HG02981 (cell line): ENCODE data around the gene PLAAT5.
"Not testable (repeated sequence)": the region's sequence is repeated elsewhere in the genome, so short reads cannot be mapped to it uniquely, and the experiment has no call there.

Source experiments
- ATAC-seq: cut with Tn5 transposase; IDR thresholded peaks from one replicate; pipeline ENCODE4 v1.9.1; 2021; ENCODE audit warnings: mild to moderate bottlenecking, moderate library complexity; ENCODE audit not compliant: unreplicated experiment

PLAAT5 gene

DNA sequence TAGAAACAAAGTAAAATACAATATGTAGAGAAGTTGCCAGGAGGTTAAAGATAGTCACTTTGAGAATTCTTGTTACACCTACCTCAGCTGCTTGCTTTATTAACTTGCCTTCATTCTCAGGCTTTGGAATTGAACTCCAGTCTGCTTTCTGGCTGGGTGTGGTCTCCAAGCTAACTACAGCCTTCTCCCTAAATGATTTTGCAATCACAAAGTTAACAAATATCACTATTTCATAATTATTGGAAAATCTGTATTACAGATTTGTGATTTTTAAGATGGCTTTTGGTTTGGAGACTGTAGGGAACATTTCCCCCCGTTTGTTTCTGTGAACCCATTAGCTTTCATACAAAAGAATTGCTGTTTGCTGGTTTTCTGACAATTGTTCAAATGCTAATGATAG is 2.2 kb downstream of the PLAAT5 start:
- ATAC-seq, result no peak

DNA sequence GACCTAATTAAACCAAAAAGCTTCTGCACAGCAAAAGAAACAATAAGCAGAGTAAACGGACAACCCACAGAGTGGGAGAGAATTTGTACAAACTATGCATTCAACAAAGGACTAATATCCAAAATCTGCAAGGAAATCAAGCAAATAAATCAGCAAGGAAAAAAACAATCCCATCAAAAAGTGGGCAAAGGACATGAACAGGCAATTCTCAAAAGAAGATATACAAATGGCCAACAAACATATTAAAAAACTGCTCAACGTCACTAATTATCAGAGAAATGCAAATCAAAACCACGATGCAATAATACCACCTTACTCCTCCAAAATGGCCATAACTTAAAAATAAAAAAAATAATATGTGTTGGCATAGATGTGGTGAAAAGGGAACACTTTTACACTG is 5.2 kb downstream of the PLAAT5 start:
- ATAC-seq, result no peak

DNA sequence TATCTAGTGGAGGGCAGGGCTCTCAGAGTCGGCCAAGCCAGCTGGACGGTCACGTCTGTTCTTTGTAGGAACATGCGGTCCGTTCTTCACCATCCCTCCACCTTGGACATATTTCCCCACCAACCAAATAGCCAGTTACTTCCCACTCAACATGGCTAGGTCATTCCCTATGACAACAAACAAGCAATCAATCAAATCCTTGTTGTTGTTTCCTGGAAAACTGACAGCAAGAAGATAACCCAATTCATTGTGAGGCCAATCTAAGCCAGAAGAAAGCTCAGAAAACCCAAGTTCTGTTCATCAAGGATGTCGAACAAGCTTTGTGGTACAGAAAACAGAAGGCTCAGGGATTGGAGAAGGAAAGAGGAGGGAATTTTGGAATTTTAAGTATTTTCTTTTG is 10.9 kb downstream of the PLAAT5 start:
- ATAC-seq, result no peak

DNA sequence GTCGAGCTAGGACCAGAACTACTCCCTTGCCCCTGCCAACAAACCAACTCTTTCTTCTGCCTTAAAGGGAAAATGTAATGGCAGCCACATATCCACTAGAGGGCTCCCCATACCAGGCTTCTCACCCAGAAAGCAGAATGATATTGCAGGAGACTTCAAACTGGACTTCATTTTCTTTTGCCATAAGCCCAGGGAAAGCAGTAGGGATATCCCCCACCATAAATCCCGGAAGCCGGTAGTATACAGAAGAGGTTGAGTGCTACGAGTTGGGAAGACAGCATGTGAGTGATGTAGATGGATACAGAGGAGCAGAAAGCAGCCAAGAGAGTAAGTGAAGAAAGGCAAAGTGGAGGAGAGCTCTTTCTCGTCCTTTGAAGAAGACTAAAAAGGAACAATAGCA is 12.1 kb downstream of the PLAAT5 start:
- ATAC-seq, result no peak

DNA sequence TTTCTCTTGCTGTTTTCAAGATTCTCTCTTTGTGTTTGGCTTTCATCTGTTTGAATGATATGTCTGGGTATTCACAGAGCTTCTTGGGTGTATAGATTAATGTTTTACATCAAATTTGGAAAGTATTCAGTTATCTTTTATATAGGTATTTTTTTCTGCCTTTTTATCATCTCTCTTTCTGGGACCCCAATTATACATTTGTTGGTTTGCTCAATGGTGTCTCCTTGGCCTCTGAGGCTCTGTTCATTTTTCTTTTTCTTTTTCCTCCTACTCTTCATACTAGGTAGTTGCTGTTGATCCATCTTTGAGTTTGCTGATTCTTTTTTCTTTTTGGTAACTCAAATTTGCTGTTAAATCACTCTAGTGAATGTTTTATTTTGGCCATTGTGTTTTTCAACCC is 14.3 kb downstream of the PLAAT5 start:
- no peak for ATAC-seq

DNA sequence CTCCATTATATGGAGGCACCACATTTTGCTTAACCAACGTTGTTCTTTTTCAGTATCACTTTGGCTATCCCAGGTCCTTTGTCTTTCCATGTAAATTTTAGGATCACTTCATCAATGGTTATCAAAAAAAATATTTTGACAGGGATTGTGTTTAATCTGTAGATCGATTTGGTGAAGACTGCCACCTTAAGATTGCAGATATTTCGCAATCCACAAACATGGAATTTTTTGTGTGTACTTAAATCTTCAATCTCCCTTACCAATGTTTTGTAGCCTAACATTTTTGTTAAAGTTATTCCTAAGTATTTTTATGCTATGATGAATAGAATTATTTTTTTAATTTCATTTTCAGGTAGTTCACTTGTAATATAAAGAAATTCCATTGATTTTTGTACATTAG is 18.6 kb downstream of the PLAAT5 start:
- ATAC-seq, result no peak

DNA sequence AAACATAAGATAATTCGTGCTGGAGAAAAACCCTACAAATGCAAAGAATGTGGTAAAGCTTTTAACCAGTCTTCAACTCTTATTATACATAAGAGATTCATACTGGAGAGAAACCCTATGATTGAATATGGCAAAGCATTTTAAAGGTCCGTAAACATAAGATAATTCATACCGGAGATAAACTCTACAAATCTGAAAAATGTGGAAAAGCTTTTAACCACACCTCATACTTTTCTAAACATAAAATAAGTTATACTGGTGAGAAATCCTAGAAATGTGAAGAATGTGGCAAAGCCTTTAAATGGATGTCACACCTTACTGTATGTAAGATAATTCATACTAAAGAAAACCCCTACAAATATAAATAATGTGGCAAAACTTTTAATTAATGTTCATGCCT is 20.7 kb downstream of the PLAAT5 start:
- ATAC-seq, result no peak

DNA sequence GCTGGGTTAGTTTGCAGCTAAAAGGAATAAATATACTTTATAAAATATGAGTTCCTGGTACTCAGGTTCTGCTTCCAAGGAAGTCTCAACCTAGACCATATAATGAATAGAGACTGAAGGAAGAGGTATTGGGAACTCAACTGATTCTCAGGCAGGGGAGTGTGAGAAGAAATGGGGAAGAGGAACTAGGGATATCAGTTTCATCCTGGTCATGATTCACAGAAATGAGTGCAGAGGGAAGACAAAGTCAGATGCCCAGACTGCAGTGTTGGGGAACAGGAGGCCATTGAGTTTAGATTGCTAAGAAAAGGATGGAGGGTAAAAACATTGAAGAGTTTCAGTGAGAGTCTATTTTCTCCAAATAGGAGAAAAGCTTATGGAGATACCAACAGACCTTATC is 28.8 kb downstream of the PLAAT5 start:
- ATAC-seq, result no peak

DNA sequence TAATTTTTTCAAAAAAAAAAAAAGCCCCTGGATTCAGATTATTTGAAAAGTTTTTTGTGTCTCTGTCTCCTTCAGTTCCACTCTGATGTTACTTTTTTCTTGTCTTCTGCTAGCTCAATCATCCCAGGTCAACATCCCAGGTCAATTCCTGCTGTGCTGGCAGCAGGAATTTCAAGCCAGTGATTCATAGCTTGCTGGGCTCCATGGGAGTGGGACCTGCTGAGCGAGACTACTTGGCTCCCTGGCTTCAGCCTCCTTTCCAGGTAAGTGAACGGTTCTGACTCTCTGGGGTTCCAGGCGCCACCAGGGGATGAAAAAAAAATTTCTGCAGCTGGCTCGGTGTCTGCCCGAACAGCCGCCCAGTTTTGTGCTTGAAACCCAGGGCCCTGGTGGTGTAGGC is 31.4 kb downstream of the PLAAT5 start:
- ATAC-seq, result no peak

DNA sequence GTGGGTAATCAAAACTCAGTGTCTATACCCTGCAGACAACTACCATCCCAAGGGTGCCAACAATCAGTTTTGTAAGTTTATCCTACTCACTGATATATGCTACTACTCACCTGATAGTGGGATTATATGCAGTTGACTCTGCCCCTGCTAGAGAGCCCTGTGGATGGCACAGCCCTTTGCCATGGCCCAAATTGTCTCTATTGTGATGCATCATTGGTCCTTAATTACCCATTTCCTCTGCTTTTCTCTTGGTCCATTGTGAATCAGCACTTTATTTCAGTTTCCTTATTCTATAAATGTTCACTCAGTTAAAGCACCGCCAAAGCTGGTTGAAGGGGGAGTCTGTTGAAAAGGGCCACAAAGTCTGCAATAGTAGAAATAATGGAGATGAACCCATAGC is 42.3 kb downstream of the PLAAT5 start:
- ATAC-seq, result no peak

DNA sequence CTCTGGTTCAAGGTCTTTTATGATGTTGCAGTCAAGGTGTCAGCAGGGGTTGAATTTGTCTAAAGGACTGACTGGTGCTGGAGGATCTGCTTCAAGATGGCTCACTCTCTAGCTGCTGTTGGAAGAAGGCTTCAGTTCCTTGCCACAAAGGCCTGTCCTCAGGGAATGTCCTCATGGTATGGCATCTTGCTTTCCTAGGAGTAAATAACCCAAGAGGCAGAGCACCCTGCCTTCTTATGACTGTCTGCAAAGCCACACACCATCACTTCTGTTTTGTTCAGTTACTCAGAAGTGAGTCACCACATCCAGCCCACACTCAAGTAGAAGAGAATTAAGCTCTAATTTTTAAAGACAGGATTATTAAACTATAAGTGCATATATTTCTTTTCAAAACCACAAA is 45.2 kb downstream of the PLAAT5 start:
- no peak for ATAC-seq

DNA sequence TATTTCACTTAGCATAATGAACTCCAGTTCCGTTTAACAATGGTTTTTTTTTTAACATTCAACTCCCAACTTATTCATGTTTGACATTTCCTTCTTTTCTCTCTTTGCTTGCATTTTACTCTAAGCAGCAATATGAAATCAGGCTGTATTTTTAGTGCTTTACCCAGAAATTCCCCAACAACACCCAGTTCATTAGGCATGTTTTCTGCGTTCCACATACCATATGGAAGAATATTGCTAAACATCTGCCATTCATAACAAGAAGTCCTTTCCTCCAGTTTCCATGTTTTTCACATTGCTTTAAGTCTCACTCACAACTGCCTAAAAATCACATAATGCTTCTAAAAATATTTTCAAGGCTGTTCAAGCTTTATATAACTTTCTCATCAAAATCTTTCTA is 45.8 kb downstream of the PLAAT5 start:
- no peak for ATAC-seq

DNA sequence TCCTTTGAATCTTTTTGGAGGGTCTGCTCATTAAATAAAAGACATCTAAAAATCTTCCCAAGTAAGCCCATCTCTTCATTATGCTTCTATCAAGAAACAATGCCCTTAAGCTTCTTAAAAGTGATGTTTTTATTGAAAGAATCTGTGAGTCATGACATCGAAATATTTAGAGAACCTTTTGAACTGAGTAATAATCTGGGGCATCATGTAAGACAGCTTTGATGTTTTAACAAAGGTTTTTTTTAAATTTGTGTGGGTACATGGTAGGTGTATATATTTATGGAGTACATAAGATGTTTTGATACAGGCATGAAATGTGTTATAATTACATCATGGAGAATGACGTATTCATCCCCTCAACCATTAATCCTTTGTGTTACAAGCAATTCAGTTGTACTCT is 46.8 kb downstream of the PLAAT5 start:
- no peak for ATAC-seq

DNA sequence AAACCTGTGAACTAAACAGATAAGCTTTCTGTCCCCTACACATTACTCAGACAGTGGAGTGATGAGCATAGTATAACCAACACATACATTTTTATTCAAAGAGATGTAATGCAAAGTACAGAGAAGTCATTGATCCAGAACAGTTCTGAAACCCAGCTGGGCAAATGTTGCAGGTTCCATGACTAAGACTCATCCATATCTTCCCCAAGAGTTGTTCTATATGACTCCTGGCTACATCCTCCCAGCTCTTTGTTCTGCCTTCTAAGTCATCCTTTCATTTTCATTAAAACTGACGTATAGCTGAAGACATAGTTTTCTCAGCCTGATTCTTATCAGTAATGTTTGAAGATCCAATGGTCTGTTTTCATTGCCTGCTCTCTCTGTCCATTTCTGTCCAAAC is 47.3 kb downstream of the PLAAT5 start:
- no peak for ATAC-seq

DNA sequence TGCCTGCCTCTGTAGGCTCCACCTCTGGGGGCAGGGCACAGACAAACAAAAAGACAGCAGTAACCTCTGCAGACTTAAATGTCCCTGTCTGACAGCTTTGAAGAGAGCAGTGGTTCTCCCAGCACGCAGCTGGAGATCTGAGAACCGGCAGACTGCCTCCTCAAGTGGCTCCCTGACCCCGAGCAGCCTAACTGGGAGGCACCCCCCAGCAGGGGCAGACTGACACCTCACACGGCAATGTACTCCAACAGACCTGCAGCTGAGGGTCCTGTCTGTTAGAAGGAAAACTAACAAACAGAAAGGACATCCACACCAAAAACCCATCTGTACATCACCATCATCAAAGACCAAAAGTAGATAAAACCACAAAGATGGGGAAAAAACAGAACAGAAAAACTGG is 55.1 kb downstream of the PLAAT5 start:
- not testable (repeated sequence) for ATAC-seq

DNA sequence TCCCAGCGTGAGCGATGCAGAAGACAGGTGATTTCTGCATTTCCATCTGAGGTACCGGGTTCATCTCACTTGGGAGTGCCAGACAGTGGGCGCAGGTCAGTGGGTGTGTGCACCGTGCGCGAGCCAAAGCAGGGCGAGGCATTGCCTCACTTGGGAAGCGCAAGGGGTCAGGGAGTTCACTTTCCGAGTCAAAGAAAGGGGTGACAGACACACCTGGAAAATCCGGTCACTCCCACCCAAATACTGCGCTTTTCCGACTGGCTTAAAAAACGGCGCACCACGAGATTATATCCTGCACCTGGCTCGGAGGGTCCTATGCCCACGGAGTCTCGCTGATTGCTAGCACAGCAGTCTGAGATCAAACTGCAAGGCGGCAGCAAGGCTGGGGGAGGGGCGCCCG is 55.6 kb downstream of the PLAAT5 start:
- not testable (repeated sequence) for ATAC-seq

DNA sequence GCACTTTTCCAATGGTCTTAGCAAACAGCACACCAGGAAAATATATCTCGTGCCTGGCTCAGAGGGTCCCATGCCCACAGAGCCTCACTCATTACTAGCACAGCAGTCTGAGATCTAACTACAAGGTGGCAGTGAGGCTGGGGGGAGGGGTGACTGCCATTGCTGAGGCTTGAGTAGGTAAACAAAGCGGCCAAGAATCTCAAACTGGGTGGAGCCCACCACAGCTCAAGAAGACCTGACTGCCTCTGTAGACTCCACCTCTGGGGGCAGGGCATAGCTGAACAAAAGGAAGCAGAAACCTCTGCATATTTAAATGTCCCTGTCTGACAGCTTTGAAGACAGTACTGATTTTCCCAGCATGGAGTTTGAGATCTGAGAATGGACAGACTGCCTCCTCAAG is 60.2 kb downstream of the PLAAT5 start:
- not testable (repeated sequence) for ATAC-seq

DNA sequence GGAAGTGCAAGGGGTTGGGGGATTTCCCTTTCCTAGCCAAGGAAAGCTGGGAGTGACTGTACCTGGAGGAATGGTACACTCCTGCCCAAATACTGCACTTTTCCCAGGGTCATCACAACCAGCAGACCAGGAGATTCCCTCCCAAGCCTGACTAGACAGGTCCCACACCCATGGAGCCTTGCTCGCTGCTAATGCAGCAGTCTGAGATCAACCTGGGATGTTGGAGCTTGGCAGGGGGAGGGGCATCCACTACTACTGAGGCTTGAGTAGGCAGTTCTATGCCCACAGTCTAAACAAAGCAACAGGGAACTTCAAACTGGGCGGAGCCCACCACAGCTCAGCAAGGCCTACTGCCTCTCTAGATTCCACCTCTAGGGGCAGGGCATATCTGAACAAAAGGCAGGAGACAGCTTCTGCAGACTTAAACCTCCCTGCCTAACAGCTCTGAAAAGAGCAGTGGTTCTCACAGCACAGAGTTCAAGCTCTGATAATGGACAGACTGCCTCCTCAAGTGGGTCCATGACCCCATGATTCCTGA is 62.9 kb downstream of the PLAAT5 start:
- no peak for ATAC-seq

DNA sequence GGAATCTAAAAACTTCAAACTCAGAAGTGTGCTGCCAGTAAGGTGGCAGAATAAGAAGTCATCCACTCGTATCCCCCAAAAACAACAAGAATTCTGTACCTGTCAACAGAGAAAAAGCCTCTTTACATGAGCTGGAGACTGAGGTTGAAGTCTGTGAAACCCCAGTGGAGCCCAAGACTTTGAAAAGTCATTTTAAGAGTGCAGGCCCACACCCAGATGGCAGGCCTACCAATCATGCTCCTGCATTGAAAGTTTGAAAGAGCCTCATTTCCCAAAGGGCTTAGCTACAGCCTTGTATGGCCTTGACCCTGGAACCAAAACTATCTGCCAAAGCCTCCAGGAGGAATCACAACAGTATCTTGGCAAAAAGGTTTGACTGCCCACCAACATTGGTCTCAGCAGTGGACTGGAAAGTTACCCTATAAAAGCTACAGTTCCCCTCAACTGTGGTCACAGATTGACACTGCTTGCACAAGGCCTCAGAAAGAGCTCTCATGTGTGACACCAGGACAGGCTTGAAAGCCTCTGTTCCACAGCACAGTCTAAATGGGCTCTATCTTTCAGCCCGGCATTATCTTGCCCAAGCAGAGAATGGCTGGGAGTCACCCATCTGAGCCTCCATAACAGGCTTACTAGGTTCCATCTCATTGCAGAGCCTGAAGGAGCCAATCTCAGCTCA is 73.7 kb downstream of the PLAAT5 start:
- ATAC-seq, result no peak
